WTC11 (cell line): Measurements from ENCODE around the gene CRYBG3. TPM values are rescaled to one million over a fixed set of nuclear protein-coding genes. Genes with fewer than 3 reads are reported as not detected.

ENCODE experiments used
- ATF3 ChIP-seq: sonication (generic); formaldehyde crosslinking; conservative IDR thresholded peaks from 2 replicates; pipeline ENCODE4 v1.8.1; 2022; ENCODE audit warnings: mild to moderate bottlenecking, missing genetic modification reagents
- ATF6 ChIP-seq: sonication (generic); formaldehyde crosslinking; IDR thresholded peaks from 2 replicates; pipeline ENCODE4 v1.8.1; 2023; ENCODE audit warnings: mild to moderate bottlenecking, missing genetic modification reagents
- CREM ChIP-seq: sonication (generic); formaldehyde crosslinking; IDR thresholded peaks from 2 replicates; pipeline ENCODE4 v1.8.1; 2022; ENCODE audit warnings: mild to moderate bottlenecking, missing genetic modification reagents, moderate library complexity
- E2F1 ChIP-seq: sonication (generic); formaldehyde crosslinking; IDR thresholded peaks from 2 replicates; pipeline ENCODE4 v1.8.0; 2022; ENCODE audit warnings: mild to moderate bottlenecking, missing genetic modification reagents
- E2F5 ChIP-seq: sonication (generic); formaldehyde crosslinking; IDR thresholded peaks from 2 replicates; pipeline ENCODE4 v1.8.1; 2022; ENCODE audit warnings: mild to moderate bottlenecking, moderate library complexity, missing genetic modification reagents
- ERG ChIP-seq: fragments of 250-450 bp; sonication (Bioruptor Pico); IDR thresholded peaks from 2 replicates; pipeline ENCODE4 v1.8.0; 2021; ENCODE audit warnings: mild to moderate bottlenecking
- FOXJ3 ChIP-seq: sonication (generic); formaldehyde crosslinking; IDR thresholded peaks from 2 replicates; pipeline ENCODE4 v1.9.0; 2021; ENCODE audit warnings: missing genetic modification reagents, mild to moderate bottlenecking, borderline replicate concordance
- FOXP4 ChIP-seq: sonication (generic); formaldehyde crosslinking; IDR thresholded peaks from 2 replicates; pipeline ENCODE4 v1.8.0; 2022; ENCODE audit warnings: mild to moderate bottlenecking, missing genetic modification reagents
- GRHL2 ChIP-seq: fragments of 250-450 bp; sonication (Bioruptor Pico); IDR thresholded peaks from 2 replicates; pipeline ENCODE4 v1.8.0; 2022; ENCODE audit warnings: mild to moderate bottlenecking, moderate library complexity; ENCODE audit not compliant: insufficient replicate concordance, severe bottlenecking
- HMGA2 ChIP-seq: fragments of 250-450 bp; sonication (Bioruptor Pico); IDR thresholded peaks from 2 replicates; pipeline ENCODE4 v1.4.0; 2021; ENCODE audit warnings: mild to moderate bottlenecking, moderate library complexity
- IRF2 ChIP-seq: sonication (generic); formaldehyde crosslinking; IDR thresholded peaks from 2 replicates; pipeline ENCODE4 v1.8.0; 2022; ENCODE audit warnings: low read depth, missing genetic modification reagents, borderline replicate concordance
- JAZF1 ChIP-seq: fragments of 250-450 bp; sonication (Bioruptor Pico); IDR thresholded peaks from 2 replicates; pipeline ENCODE4 v1.9.0; 2021; ENCODE audit warnings: moderate library complexity, mild to moderate bottlenecking, inconsistent platforms
- KAT7 ChIP-seq: sonication (generic); formaldehyde crosslinking; IDR thresholded peaks from 2 replicates; pipeline ENCODE4 v1.8.1; 2023; ENCODE audit warnings: missing genetic modification reagents, mild to moderate bottlenecking, borderline replicate concordance
- MLX ChIP-seq: sonication (generic); formaldehyde crosslinking; IDR thresholded peaks from 2 replicates; pipeline ENCODE4 v1.8.1; 2023; ENCODE audit warnings: mild to moderate bottlenecking, missing genetic modification reagents, moderate library complexity
- NR3C1 ChIP-seq: sonication (generic); formaldehyde crosslinking; conservative IDR thresholded peaks from 2 replicates; pipeline ENCODE4 v1.8.1; 2023; ENCODE audit warnings: low read depth, mild to moderate bottlenecking, missing genetic modification reagents
- PRDM15 ChIP-seq: sonication (generic); formaldehyde crosslinking; IDR thresholded peaks from 2 replicates; pipeline ENCODE4 v1.8.0; 2022; ENCODE audit warnings: missing genetic modification reagents
- RELA ChIP-seq: sonication (generic); formaldehyde crosslinking; IDR thresholded peaks from 2 replicates; pipeline ENCODE4 v1.8.1; 2022; ENCODE audit warnings: missing genetic modification reagents, mild to moderate bottlenecking, borderline replicate concordance
- RORB ChIP-seq: fragments of 250-450 bp; sonication (Bioruptor Pico); IDR thresholded peaks from 2 replicates; pipeline ENCODE4 v1.9.0; 2021; ENCODE audit warnings: mild to moderate bottlenecking
- SMAD4 ChIP-seq: sonication (generic); formaldehyde crosslinking; IDR thresholded peaks from 2 replicates; pipeline ENCODE4 v1.8.0; 2022; ENCODE audit warnings: mild to moderate bottlenecking, missing genetic modification reagents
- TCF7 ChIP-seq: sonication (generic); formaldehyde crosslinking; IDR thresholded peaks from 2 replicates; pipeline ENCODE4 v1.8.0; 2022; ENCODE audit warnings: mild to moderate bottlenecking, low read depth, missing genetic modification reagents, moderate library complexity
- ZNF219 ChIP-seq: sonication (generic); formaldehyde crosslinking; IDR thresholded peaks from 2 replicates; pipeline ENCODE4 v1.8.0; 2023; ENCODE audit warnings: missing genetic modification reagents, mild to moderate bottlenecking, borderline replicate concordance
- ZNF263 ChIP-seq: sonication (generic); formaldehyde crosslinking; IDR thresholded peaks from 2 replicates; pipeline ENCODE4 v1.8.1; 2022; ENCODE audit warnings: low read depth, mild to moderate bottlenecking, moderate library complexity, missing genetic modification reagents
- ZNF671 ChIP-seq: fragments of 250-450 bp; sonication (Bioruptor Pico); IDR thresholded peaks from 2 replicates; pipeline ENCODE4 v1.8.0; 2021; ENCODE audit warnings: mild to moderate bottlenecking
- ZSCAN18 ChIP-seq: fragments of 250-450 bp; sonication (Bioruptor Pico); IDR thresholded peaks from 2 replicates; pipeline ENCODE4 v2.1.2; 2022; ENCODE audit warnings: mild to moderate bottlenecking, moderate library complexity
- total RNA-seq: library from RNA; stranded (reverse); gene quantifications from 3 replicates; pipeline ENCODE4 v1.2.3, GENCODE V29; 2021

CRYBG3 gene
- total RNA-seq, 1 experiment from 2014 or later: 13.6 TPM

GRCh38 chr3:97971679-97972567 is 150.1 kb downstream of the CRYBG3 start, which contains the start of gene RIOX2 (continued):
- no peak for TF ChIP-seq E2F1 (CRISPR knock-in tag)
- TF ChIP-seq RORB (CRISPR knock-in tag): no peak
- 0 out of 2 replicates have a peak, but pooled peaks have one; percentile 26 for TF ChIP-seq E2F5 (CRISPR knock-in tag)
- peak; percentile 85 for TF ChIP-seq FOXP4
- no peak for TF ChIP-seq ZNF671 (CRISPR knock-in tag)
- TF ChIP-seq GRHL2: no peak
- TF ChIP-seq RELA (CRISPR knock-in tag): no peak
- TF ChIP-seq TCF7 (CRISPR knock-in tag): no peak
- no peak for TF ChIP-seq IRF2 (CRISPR knock-in tag)
- TF ChIP-seq ZNF219 (CRISPR knock-in tag): no peak
- TF ChIP-seq FOXJ3 (CRISPR knock-in tag): no peak
- no peak for TF ChIP-seq SMAD4 (CRISPR knock-in tag)
- no peak for TF ChIP-seq ERG (CRISPR knock-in tag)
- no peak for TF ChIP-seq JAZF1
- no peak for TF ChIP-seq HMGA2
- TF ChIP-seq MLX (CRISPR knock-in tag): no peak
- no peak for TF ChIP-seq ATF6
- TF ChIP-seq ZSCAN18: no peak
- no peak for TF ChIP-seq NR3C1 (CRISPR knock-in tag)
- no peak for TF ChIP-seq ATF3 (CRISPR knock-in tag)
- 0 out of 2 replicates have a peak, but pooled peaks have one; percentile 31 for TF ChIP-seq CREM
- TF ChIP-seq PRDM15 (CRISPR knock-in tag): no peak
- TF ChIP-seq KAT7 (CRISPR knock-in tag): peak; percentile 71; the same call in 1 of the 2 replicates
- TF ChIP-seq ZNF263 (CRISPR knock-in tag): no peak
